ENCODE results near the gene HSPB1. TPM values are rescaled to one million over a fixed set of nuclear protein-coding genes. Genes with fewer than 3 reads are reported as not detected.
A peak's percentile ranks its signal among the peaks of the same experiment; 100 is the strongest.

HSPB1 gene
- total and polyA plus RNA-seq, 2 of the 13 experiments (the other 11 are each of a cell fraction or from before 2014, with no cell fraction given) = 21.0 to 38.6 TPM

GRCh38 chr7:76343931-76344321, 41.5 kb downstream of the HSPB1 start (continued):
- TF ChIP-seq ZMAT5 (CRISPR knock-in tag; IDR thresholded peaks at IDR 0.05; ENCODE audit: borderline replicate concordance, low read depth) = no peak
- TF ChIP-seq KLF16 (CRISPR knock-in tag; IDR thresholded peaks at IDR 0.05) = no peak
- peak; percentile 62; the same call in 1 of the 2 replicates for TF ChIP-seq ZNF264 (CRISPR knock-in tag; IDR thresholded peaks at IDR 0.05)
- no peak for TF ChIP-seq MXD1 (CRISPR knock-in tag; IDR thresholded peaks at IDR 0.05)
- no peak for TF ChIP-seq BCLAF1 (IDR thresholded peaks at IDR 0.05)
- TF ChIP-seq HOXD1 (CRISPR knock-in tag; IDR thresholded peaks at IDR 0.05) = no peak
- no peak for TF ChIP-seq MED13 (CRISPR knock-in tag; IDR thresholded peaks at IDR 0.05)
- 0 out of 2 replicates have a peak, but pooled peaks have one; percentile 42 for TF ChIP-seq ZNF292 (CRISPR knock-in tag; IDR thresholded peaks at IDR 0.05; ENCODE audit: borderline replicate concordance, low read depth)
- no peak for TF ChIP-seq DR1 (CRISPR knock-in tag; IDR thresholded peaks at IDR 0.05)
- peak; percentile 47 for TF ChIP-seq BCL6 (CRISPR knock-in tag; IDR thresholded peaks at IDR 0.05)
- no peak for TF ChIP-seq FOXO4 (CRISPR knock-in tag; conservative IDR thresholded peaks at IDR 0.05)
- TF ChIP-seq ZNF749 (CRISPR knock-in tag; IDR thresholded peaks at IDR 0.05; ENCODE audit: borderline replicate concordance) = no peak
- no peak for TF ChIP-seq CCAR2 (optimal IDR thresholded peaks at IDR 0.05; ENCODE audit: low read depth, low read length)
- peak; percentile 17; the same call in 1 of the 2 replicates for TF ChIP-seq ZNF687 (CRISPR knock-in tag; IDR thresholded peaks at IDR 0.05)
- TF ChIP-seq MED8 (CRISPR knock-in tag; IDR thresholded peaks at IDR 0.05; ENCODE audit: insufficient replicate concordance) = no peak
- peak; percentile 28; the same call in 1 of the 2 replicates for TF ChIP-seq ZBTB34 (CRISPR knock-in tag; IDR thresholded peaks at IDR 0.05)
- TF ChIP-seq MBNL3 (CRISPR knock-in tag; conservative IDR thresholded peaks at IDR 0.05) = no peak
- TF ChIP-seq PAWR (CRISPR knock-in tag; IDR thresholded peaks at IDR 0.05; ENCODE audit: borderline replicate concordance) = no peak
- TF ChIP-seq ZNF737 (CRISPR knock-in tag; IDR thresholded peaks at IDR 0.05; ENCODE audit: borderline replicate concordance) = no peak
- TF ChIP-seq HMGA1 (CRISPR knock-in tag; conservative IDR thresholded peaks at IDR 0.05) = no peak

All from HepG2 (cell line).